Brain microvascular endothelial cell (primary cell): ENCODE data around the gene MRPL17.

Source experiments
- DNase-seq: peaks from one replicate; pipeline ENCODE4 v3.0.0-alpha.2; 2020
- H3K27ac ChIP-seq: fragments of 250-450 bp; sonication (Bioruptor Pico); 2 replicates; pipeline ENCODE4 v1.5.1; 2020; ENCODE audit warnings: mild to moderate bottlenecking, moderate library complexity
- H3K27me3 ChIP-seq: fragments of 250-450 bp; sonication (Bioruptor Pico); replicated peaks from 2 replicates; pipeline ENCODE4 v1.5.1; 2020; ENCODE audit warnings: mild to moderate bottlenecking
- H3K36me3 ChIP-seq: fragments of 250-450 bp; sonication (Bioruptor Pico); replicated peaks from 2 replicates; pipeline ENCODE4 v1.5.1; 2020; ENCODE audit warnings: mild to moderate bottlenecking
- H3K4me3 ChIP-seq: 2 replicates; pipeline ENCODE4 v1.5.1; 2011; ENCODE audit warnings: low read depth, mild to moderate bottlenecking, control low read depth, low read length, moderate library complexity
- CTCF ChIP-seq: IDR thresholded peaks from 2 replicates; pipeline ENCODE4 v1.5.1; 2011; ENCODE audit warnings: low read depth, mild to moderate bottlenecking, moderate library complexity, low read length, control low read depth, inconsistent platforms; ENCODE audit errors: missing control alignments
- in situ Hi-C: cut with HindIII; loops from 2 replicates; pipeline ENCODE4 v1.10.0; 2017; ENCODE audit warnings: low sequenced_read_pairs, low pct_ligation_motif_present

MRPL17 gene

GRCh38 chr11:6646071-6646470 is 37.1 kb downstream of the MRPL17 start:
- Histone ChIP-seq H3K36me3 (no peaks in the 10 kb centered on the region), H3K27me3 (peaks cover 28% of the 10 kb centered on the region), H3K4me3 (peak overlapping the region; percentile 12), H3K27ac (no peak overlapping the region)
- no peak for TF ChIP-seq CTCF
- peak; percentile 72 for DNase-seq
- in situ Hi-C loops, result no loop called here

- in situ Hi-C loops, result no loop called here
- Histone ChIP-seq H3K36me3 (no peaks in the 10 kb centered on the region), H3K27ac (no peak overlapping the region), H3K4me3 (no peak overlapping the region), H3K27me3 (peaks cover 11% of the 10 kb centered on the region)
- no peak for TF ChIP-seq CTCF
- no peak for DNase-seq
These were observed 40.2 kb downstream of the MRPL17 start for GRCh38 chr11:6642957-6643356.

DNA sequence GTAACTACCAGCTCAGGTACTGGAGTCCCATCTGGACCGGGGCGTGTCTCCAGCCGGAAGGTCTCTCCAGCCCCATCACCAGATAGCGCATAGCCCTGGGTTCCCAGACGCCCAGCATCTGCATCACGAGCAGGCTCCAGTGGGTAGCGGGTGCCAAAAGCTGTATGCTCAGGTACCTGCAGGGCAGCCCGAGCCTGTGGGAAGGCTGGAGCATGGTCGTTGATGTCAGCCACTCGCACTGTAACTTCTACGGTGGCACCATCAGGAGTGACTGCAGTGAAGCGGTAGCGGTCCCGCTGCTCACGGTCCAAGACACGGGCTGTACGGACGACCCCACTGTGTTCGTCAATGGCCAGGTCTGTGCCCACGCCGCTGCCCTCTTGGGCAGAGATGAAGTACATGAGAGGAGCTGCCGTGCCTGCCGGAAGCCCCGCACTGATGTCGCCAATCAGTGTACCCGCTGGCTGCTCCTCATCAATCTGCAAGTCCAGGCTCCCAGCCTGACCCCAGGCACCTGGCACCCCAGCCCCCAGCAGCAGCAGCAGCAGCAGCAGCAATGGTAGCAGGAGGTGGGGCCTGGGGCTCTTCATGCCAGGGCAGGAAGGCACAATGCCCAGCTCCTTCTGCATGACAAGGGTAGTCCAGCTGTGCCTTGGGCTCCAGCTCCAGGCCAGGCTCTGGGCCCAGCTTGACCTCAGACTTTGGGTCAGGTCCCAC is 42.0 kb downstream of the MRPL17 start:
- DNase-seq, result no peak
- TF ChIP-seq CTCF, result no peak
- no peaks in the 10 kb centered on the region for H3K36me3 ChIP-seq
- no peak overlapping the region for H3K27ac ChIP-seq
- peaks cover 9% of the 10 kb centered on the region for H3K27me3 ChIP-seq
- in situ Hi-C loops, result no loop called here
- H3K4me3 ChIP-seq, result no peak overlapping the region

DNA sequence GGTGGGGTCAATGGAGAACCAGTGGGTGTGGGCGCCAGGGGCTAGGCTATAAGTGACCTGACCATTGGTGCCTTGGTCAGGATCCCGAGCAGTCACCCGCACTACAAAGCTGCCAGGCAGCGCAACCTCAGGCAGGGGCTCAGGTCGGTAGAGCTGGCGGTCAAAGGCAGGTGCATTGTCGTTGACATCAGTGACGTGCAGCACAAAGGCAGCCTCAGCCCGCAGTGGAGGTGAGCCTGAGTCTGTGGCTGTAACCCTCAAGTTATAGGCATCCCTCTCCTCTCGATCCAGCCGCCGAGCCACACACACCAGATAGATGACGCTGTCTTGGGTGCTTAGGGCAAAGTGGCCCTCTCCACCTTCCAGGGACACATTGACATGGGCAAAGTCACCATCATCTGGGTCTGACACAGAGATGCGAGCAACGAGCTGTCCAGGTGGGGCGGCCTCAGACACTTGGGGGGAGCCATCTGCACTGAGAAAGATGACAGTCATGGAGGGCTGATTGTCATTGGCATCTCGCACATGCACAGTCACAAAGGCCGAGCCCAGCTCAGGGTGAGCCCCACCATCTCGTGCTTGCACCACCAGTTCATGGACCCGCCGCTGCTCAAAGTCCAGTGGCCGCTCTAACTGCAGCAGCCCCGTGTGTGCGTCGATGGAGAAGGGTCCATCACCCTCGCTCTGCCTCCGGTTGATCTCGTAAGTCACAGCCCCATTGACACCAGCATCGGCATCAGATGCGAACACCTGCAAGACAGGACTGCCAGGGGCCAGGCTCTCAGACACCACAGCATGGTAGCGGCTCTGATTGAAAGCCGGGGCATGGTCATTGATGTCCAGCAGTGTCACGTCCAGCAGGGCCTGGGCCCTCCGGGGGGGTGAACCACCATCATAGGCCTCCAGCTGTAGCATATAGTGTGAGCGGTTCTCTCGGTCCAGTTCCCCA is 42.8 kb downstream of the MRPL17 start:
- Histone ChIP-seq H3K27ac (no peak overlapping the region), H3K27me3 (peaks cover 9% of the 10 kb centered on the region), H3K36me3 (no peaks in the 10 kb centered on the region), H3K4me3 (no peak overlapping the region)
- TF ChIP-seq CTCF, result no peak
- no peak for DNase-seq
- in situ Hi-C loops, result no loop called here

DNA sequence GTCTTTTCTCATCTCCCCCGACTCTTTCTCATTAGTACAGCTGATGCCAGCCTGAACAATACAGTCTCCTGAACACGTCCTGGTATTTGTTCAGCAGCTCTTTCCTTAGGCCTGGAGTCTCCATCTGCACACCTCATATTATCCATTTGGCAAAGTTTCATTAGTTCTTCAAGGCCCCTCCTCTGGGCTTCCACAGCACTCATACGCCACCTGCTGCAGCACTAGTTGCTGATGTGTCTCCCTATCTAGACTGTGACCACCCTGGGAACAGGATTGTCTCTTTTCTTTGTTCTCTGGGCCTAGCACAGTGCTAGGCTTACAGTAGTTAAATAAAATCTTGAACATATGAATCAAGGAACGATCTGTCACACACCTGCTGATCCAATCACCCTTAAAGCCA is 44.7 kb downstream of the MRPL17 start:
- in situ Hi-C loops, result no loop called here
- Histone ChIP-seq H3K27ac (no peak overlapping the region), H3K4me3 (no peak overlapping the region), H3K27me3 (peaks cover 1% of the 10 kb centered on the region), H3K36me3 (no peaks in the 10 kb centered on the region)
- no peak for TF ChIP-seq CTCF
- no peak for DNase-seq
